HG02571 (cell line): ENCODE results near the gene GUCY1B1.
A peak's percentile ranks its signal among the peaks of the same experiment; 100 is the strongest.
"Not testable (repeated sequence)": the region's sequence is repeated elsewhere in the genome, so short reads cannot be mapped to it uniquely, and the experiment has no call there.

ENCODE experiments used
- ATAC-seq: cut with Tn5 transposase; IDR thresholded peaks from one replicate; pipeline ENCODE4 v1.9.1; 2021; ENCODE audit warnings: mild to moderate bottlenecking, moderate library complexity; ENCODE audit not compliant: unreplicated experiment

The GUCY1B1 gene

DNA sequence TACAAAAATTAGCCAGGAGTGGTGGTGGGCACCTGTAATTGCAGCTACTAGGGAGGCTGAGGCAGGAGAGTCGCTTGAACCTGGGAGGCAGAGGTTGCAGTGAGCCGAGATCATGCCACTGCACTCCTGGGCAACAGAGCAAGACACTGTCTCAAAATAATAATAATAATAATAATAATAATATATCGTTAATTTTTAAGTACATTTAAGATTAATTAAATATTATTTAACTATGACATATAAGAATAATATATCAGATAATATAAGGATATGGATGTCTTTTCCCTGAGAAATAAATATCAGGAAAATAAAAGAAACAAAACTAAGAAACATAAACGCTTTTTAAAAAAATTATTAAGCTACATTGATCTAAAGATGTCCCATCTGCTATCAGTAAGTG is 38.8 kb downstream of the GUCY1B1 start:
- not testable (repeated sequence) for ATAC-seq

DNA sequence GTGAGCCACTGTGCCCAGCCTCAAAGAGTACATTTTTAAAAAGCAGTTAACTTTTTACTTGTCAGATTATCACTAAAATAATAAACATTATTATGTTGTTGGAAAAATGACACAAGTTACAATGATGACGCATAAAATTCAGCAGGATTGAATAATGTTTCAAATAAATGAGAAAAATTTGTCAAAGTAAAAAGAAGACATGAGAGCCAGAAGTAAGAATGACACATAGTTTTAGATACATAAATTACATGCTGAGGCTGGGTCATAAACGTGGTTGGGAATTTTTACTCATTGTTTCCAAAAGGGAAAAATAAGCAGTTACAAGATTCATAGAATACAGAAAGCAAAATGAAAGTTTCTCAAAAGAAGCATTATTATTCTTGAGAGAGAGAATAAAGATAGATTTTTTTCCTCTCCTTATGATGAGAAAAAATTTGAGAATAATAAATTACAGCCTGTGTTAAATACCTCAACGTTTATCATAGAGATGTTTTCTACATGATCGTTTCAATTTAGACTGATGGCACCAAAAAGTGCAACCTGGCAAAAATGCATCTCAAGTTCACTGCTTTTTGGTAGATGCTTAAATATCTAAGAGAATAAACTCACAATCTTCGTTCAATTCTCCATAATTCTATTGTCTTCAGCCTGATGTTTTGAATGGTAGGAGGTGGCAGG is 40.4 kb downstream of the GUCY1B1 start:
- no peak for ATAC-seq

DNA sequence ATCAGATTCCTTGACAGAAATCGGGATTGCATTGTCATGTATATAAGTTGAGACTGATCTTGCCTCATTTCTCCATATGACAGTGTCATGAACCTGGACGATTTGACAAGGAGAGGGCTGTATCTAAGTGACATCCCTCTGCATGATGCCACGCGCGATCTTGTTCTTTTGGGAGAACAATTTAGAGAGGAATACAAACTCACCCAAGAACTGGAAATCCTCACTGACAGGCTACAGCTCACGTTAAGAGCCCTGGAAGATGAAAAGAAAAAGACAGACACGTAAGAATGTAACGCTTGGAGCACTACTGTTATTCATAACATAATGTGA is 40.9 kb downstream of the GUCY1B1 start:
- no peak for ATAC-seq

DNA sequence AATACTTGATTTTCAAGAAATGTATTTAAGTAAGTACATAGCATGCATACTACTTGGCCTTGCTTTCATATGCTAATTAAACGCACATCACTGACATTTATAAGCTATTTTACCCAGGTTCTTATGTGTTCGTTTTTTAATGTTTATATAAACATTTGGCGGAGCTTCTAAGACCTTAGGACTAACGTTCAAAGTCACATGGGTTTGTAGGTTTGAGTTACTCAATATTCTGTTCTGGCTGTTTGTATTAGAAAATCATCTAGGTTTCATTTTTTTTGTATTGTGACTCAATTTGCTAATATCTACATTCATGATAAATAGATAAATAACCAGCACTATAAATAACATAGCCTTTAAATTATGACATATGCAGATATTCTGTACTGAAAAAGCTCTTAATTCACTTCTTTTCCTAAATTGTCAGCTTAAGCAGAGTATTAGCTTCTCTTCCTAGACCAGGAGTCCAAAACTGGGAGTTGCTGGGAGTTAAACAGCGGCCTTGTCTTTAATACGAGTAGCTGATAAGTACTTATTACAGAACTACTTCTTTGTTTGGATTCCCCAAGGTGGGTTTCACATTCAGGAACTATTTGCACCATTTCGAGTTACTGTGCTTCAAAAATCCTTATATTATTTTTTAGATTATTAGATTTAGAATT is 42.0 kb downstream of the GUCY1B1 start:
- no peak for ATAC-seq

DNA sequence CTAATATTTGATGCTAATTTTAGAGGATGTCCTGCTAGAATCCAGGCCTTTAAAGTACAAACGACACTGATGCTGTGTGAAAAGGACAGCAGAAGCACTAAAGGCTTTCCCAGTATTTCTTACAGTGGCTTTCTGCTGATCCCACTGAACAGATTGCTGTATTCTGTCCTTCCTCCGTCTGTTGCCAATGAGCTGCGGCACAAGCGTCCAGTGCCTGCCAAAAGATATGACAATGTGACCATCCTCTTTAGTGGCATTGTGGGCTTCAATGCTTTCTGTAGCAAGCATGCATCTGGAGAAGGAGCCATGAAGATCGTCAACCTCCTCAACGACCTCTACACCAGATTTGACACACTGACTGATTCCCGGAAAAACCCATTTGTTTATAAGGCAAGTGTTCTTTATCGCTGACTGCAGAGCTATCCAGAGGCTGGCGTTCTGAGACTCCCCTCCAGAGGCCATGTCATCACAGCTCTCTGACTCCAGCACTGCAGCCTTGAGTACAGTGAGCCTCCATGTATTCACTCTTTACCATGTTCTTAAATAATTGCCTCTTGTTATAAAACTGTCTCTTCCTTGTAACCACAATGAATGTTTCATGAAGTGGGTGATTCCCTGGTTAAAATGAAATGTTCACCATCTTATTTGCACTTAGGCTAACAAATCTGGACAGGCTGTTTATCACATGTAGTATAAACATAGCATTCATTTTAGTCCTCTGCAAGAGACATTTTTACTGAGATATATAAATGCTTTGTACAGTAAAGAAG is 43.6 kb downstream of the GUCY1B1 start:
- ATAC-seq: no peak

DNA sequence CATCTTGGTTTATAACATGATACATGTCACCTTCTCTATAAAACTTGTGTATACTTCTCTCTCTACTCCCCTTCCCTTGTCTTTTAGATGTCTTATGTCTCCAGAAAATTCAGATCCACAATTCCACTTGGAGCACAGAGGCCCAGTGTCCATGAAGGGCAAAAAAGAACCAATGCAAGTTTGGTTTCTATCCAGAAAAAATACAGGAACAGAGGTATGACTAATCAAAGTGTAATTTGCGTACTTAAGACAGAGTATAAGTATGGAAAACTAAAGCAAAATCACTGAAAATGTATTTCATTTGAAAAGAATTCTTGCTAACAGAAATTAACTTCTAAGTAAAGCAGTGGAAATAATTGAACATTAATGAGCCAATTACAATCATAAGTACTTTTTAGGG is 46.2 kb downstream of the GUCY1B1 start:
- no peak for ATAC-seq

DNA sequence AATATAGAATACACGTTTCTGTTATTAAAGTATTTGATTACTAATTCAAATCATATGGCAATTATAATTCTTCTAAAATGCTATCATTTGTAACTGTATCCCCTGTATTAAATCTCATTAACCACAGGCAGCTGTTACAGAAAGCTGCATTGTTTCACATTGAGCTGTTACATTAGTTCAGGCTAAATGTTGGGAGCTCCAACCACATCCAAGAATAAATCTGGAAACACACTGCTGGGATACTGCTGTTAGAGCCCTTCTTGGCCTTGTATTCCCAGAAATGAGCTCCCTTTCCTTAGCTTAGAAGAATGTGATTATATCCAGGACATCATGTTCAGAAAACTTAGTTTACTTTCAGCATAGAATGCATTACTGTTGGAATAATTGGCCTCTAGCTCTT is 48.2 kb downstream of the GUCY1B1 start:
- ATAC-seq: no peak

DNA sequence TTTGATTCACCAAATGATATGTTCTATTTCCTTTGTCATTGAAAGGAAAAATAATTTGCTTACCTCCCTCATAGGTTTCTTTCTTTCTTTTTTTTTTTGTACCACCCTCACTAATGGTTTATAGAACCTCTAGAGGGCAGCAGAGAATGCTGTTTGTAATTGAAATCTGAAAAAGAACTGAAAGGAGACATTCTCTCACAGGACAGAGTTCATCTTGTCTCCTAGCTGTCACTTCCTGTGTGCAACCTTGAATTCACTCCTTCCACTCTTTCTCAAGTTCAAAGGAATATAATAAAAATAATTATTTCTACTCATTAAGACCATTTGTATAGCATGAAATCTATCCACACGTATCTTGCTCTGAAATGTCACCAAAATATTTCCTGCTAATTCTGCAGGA is 51.0 kb downstream of the GUCY1B1 start:
- ATAC-seq: peak; percentile 96

DNA sequence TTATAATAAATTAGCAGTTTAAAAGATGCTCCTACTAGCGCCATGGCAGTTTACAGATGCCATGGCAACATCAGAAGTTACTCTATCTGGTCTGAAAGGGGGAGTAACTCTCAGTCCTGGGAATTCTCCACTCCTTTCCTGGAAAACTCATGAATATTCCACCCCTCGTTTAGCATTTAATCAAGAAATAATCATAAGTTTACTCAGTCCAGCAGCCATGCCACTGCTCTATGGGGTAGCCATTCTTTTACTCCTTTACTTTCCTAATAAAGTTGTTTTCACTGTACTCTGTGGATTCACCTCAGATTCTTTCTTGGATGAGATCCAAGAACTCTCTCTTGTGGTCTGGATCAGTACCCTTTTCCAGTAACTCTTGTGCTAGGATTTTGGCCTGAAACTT is 52.3 kb downstream of the GUCY1B1 start:
- no peak for ATAC-seq

DNA sequence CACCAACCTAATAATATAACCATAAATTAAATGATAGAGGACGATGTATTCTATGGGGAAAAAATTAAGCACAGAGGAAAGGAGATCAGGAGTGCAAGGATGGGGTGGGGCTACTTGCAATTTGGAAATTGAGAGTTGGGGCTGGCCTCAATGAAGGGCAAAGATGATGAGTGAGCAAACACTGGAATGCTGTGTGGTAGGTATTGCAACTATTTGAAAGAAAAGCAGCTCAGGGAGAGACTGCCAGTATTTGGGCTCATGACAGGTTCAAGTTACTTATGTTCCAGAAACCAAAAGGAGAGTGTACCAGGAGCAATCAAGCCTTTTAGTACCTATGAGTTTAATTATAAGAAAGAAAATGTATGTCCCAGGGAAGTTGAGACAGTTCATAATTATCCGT is 59.8 kb downstream of the GUCY1B1 start:
- no peak for ATAC-seq

DNA sequence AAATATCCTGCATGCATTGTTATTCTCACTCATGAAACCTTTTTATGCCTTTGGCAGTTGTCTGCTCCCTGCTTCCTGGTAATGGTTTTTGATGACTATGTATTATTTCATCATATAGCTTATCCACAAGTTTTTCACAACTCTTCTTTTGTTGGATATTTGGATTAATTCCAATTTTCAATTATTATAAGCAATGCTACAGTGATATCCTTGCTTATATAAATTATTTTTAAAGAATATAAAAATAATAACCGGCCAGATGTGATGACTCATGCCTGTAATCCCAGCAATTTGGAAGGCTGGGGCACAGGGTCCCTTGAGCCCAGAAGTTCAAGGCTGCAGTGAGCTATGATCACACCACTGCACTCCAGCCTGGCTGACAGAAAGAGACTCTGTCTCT is 60.2 kb downstream of the GUCY1B1 start:
- ATAC-seq: no peak

DNA sequence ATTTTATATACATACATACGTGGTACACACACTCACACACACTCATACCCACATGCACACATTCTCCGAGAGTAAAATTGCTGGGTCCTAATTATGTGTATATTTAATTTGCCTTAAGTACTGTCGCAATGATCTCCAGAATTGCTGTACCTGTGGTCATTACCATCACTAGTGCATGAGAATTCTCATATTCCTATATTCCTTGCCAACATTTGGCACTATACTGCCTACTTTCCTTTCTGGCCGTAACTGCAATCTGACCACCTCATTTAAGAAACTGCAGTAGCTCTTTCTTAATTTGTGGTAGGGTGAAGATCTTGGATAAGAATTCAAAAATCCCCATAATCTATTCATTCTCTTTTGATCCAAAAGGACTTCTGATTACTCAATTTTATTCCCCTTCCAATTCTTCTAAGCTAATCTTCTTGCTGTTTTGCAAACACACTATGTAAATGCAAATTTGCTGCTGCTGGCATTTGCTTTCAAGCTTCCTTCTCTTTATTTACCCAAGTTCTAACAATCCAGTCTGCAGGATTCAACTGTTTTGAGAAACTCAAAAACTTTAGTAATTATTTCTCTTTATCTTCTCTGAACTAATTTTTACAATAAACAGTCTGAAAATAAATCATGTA is 62.2 kb downstream of the GUCY1B1 start:
- ATAC-seq: no peak

DNA sequence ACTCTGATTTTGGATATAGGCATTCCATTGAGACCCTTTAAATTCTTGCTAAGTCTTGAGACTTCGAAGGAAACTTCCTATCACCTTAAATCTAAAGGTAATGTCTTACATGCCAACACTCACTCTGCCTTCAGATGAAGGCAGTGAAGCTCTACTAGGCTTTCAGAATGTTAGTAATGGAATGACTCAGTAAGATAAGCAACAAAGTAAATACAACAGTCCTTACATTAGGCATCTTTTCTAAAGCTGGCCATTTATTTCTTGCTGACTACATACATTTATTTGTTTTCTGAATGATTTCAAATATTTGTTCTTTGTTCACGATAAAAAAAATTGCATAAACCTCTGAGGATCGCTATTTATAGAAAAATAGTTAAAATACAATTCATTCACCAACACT is 63.8 kb downstream of the GUCY1B1 start:
- ATAC-seq: no peak

DNA sequence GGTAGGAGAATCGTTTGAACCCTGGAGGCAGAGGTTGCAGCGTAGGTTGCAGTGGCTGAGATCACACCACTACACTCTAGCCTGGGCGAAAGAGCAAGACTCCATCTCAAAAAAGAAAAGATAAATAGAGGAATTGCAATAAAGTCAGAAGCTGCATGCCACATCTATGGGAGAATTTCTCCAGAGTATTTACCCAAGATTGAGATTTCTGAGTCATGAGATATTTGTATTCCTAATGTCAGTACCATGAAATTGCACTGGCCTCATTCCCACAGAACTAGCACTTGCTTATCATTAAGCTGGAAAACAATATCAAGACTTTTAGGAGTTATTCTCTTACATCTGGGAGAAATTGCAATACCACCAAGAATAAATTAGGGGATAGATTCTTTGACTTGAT is 69.8 kb downstream of the GUCY1B1 start:
- no peak for ATAC-seq

DNA sequence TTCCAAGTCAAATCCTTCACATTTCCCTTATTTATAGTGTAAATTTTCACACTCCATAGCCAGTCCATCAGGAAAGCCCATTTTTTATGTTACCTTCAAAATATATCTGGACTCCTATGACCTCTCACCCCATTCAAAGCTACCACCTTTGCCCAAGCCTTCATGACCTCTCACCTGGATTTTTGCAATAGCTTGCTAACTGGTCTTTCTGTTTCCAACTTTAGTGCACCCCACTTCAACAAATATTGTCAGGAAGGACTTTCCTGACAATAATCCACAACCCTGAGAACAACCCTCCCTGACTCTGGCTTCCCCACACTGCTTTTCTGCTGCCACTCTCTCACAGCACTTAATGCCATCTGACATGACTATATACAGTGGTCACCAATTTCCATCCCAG is 73.8 kb downstream of the GUCY1B1 start:
- no peak for ATAC-seq

DNA sequence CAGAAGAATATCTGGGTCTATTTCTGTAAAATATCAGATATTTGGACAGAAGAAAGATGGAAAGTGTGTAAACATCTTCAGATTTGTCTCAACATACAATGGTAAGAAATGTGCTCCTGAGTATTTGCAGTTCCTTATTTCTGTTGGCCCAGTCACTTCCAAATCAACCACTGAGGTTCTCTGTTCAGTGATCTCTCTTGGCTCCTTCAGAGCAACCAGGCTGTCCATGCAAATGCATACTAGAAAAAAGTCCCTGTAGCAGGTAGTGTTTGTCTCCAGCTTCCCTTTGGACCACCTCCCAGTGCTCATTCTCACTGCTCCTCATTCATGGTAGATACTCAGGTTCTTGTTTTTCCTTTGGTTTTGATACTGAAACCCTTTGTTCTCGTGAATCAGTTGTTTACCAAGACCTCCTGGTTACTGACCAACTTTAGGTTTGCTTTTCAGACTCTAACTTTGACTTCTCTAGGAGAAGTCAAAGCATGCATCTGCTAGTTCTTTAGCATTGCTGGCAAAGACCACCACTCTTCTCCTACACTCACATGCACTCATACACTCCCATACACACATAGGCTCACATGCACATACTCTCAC is 78.5 kb downstream of the GUCY1B1 start:
- no peak for ATAC-seq

DNA sequence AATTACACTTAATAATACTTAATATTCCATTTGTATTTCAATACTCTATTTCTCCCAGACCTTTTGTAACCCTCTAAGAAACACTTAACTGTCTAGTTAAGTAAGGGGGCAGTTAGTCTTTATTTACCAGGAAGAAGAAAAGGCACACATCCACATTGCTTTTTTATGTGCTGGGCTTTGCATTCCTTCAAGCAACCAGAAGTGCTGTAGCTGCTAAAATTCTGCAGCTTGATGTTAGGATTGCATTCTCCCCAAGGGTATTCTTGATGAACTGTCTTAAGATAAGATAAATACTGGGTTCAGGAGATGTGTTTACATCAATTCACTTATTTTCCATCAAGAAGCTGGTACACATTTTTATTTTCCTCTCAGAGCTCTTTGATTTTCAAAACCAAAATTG is 83.3 kb downstream of the GUCY1B1 start:
- ATAC-seq: no peak

DNA sequence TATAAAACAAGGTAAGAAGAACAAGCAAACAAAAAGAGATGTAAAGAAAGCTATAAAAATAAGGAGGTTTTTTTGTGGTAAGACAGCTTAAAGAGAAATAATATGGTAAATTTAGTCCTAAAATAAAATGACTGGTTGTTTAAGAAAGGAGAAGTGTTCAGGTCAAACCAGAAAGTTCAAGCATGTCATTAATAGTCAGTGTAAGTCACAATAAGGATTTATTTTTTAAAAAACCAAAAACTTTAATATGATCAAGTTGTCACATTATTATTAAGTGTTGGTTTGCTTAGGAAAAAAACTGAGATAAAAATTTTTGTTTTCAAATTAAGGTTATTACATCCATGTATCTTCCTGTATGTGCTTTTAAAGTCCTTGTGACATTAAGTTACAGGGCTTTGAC is 88.1 kb downstream of the GUCY1B1 start:
- ATAC-seq: no peak

DNA sequence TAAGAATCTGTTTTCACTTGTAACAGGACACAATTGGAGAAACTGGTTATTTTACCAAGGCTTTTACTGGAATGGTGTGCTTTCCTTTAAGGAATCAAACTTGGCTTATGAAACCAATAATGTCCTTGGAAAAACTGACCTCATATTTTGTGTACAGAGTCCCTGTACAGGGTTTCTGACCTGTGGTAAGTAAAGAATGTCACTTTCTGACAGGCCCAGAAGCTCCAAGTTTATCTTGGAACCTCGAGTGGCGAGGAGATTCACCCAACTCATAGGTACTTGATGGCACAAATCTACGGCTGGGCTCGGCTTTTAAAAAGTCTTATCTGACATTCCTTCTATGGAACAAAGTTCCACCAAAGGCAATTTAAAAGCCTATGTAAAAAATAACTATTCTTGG is 90.2 kb downstream of the GUCY1B1 start:
- ATAC-seq: no peak

DNA sequence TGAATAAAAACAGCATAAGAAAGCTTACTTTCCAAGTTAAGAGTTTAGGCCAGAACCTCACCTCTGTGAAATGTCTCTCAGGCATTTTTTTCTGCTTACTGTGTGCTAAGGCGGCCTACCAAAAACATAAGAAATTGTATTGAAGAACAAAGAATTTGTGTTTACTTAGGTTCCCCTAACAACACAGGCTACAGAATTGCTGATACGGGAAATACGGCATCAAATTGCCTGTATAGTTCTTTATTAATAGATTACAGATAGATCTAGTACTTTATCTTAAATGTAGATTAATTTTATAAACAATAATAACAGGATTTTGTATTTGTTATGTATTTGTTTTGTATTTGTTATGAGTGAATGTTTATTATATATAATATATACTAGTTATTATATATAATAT is 94.4 kb downstream of the GUCY1B1 start:
- ATAC-seq: no peak

DNA sequence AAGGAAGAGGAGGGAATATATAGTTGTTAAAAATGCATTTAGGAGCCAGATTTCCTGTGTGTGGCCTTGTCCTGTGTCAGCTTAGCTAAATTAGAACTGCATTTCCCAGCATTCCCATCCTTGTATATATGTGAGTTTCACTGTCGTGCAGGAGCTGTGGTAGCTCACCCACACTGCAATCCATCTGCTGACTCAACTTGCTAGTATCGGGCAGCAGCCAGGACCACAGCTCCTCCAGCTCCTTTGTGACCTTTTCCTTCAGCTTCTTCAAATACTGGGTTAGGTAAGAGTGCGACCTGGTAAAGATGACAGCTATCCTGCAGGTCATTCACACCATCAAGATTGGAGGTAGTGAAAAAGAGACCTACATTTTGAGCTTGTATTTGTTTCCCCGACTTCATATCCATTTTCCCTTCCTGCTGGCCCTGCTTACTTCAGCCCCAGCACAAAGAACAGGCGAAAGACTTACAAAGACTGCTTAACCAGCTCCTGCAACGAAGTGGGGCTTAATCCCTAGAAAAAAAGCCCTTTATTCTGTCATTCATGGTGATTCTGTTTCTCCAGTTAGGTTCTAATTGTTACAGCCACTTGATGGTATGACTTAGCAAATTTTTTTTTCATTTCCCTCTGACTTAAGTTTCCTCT is 95.9 kb downstream of the GUCY1B1 start:
- no peak for ATAC-seq
